Measurements from ENCODE around the gene CCDC184. TPM values are rescaled to one million over a fixed set of nuclear protein-coding genes. Genes with fewer than 3 reads are reported as not detected.

The CCDC184 gene
- total RNA-seq, 1 experiment from 2014 or later, result 1.4 TPM

DNA sequence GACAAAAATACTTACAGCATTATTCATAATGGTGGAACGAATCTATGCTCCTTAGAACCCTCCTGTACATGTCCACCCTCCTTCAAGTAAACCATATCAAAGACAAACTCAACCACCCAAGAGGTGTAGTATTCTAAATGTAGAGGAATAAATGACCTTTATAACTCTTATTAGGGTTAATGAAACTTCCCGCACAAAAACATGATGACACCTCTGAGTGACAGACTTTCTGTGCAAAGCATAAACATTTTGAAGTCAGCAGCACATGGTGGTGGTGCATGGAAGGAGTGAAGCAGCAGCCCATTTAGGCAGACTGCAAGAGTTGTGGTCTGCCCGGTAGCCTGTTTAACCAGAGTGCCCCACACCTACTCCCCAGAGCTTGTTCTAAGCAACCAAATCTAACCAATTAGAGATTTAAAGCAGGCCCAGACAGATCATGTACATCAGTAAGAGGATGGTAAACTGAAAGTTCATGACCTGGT lies 25.5 kb upstream of the CCDC184 start (continued):
- TF ChIP-seq, protein P1, sequence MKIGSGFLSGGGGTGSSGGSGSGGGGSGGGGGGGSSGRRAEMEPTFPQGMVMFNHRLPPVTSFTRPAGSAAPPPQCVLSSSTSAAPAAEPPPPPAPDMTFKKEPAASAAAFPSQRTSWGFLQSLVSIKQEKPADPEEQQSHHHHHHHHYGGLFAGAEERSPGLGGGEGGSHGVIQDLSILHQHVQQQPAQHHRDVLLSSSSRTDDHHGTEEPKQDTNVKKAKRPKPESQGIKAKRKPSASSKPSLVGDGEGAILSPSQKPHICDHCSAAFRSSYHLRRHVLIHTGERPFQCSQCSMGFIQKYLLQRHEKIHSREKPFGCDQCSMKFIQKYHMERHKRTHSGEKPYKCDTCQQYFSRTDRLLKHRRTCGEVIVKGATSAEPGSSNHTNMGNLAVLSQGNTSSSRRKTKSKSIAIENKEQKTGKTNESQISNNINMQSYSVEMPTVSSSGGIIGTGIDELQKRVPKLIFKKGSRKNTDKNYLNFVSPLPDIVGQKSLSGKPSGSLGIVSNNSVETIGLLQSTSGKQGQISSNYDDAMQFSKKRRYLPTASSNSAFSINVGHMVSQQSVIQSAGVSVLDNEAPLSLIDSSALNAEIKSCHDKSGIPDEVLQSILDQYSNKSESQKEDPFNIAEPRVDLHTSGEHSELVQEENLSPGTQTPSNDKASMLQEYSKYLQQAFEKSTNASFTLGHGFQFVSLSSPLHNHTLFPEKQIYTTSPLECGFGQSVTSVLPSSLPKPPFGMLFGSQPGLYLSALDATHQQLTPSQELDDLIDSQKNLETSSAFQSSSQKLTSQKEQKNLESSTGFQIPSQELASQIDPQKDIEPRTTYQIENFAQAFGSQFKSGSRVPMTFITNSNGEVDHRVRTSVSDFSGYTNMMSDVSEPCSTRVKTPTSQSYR (CRISPR knock-in tag; IDR thresholded peaks at IDR 0.05), result no peak
- TF ChIP-seq, protein P2, sequence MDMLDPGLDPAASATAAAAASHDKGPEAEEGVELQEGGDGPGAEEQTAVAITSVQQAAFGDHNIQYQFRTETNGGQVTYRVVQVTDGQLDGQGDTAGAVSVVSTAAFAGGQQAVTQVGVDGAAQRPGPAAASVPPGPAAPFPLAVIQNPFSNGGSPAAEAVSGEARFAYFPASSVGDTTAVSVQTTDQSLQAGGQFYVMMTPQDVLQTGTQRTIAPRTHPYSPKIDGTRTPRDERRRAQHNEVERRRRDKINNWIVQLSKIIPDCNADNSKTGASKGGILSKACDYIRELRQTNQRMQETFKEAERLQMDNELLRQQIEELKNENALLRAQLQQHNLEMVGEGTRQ (CRISPR knock-in tag; IDR thresholded peaks at IDR 0.05), result no peak
- TF ChIP-seq GTF2I (CRISPR knock-in tag; conservative IDR thresholded peaks at IDR 0.05), result no peak

DNA sequence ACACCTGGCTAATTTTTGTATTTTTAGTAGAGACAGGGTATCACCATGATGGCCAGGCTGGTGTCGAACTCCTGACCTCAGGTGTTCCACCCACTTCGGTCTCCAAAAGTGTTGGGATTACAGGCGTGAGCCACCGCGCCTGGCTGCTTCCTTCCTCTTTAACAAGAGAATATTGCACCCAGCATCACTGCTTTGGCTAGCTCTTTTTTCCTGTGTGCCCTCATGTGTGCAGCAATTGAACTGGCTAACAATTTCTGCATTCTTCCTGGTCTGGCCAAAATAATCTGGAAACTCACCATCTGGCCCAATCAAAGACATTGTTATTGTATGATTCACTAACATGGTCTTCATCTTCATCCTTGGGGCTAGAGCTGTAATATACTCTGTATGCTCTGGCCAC lies 23.4 kb upstream of the CCDC184 start:
- no peak overlapping the region for H3K4me3 Mint-ChIP-seq
- no peak for ATAC-seq
- POLR2A ChIA-PET, result interaction anchor here (0.7 kb wide), 1 partner anchor 255 kb away, joined by 3 read pairs; the partner anchor contains the start of gene VDR
- H3K4me1 Mint-ChIP-seq, result peaks cover 14% of the 10 kb centered on the region
- no peaks in the 10 kb centered on the region; the same call in none of the 2 replicates for H3K27me3 Mint-ChIP-seq (ENCODE audit: low read depth)
- no peaks in the 10 kb centered on the region for H3K9me3 Mint-ChIP-seq
- H3K36me3 Mint-ChIP-seq, result no peaks in the 10 kb centered on the region
- TF ChIP-seq ZBTB21 (CRISPR knock-in tag; IDR thresholded peaks at IDR 0.05; ENCODE audit: borderline replicate concordance) (no peak), NFE2L1 (CRISPR knock-in tag; IDR thresholded peaks at IDR 0.05) (no peak), HMGA2 (CRISPR knock-in tag; IDR thresholded peaks at IDR 0.05) (no peak), ETV6 (CRISPR knock-in tag; IDR thresholded peaks at IDR 0.05) (no peak), TP53 (CRISPR knock-in tag; IDR thresholded peaks at IDR 0.05) (no peak), NR3C1 (CRISPR knock-in tag; conservative IDR thresholded peaks at IDR 0.05; ENCODE audit: low read depth) (no peak), SOX15 (CRISPR knock-in tag; IDR thresholded peaks at IDR 0.05) (no peak)
- TF ChIP-seq, protein P3, sequence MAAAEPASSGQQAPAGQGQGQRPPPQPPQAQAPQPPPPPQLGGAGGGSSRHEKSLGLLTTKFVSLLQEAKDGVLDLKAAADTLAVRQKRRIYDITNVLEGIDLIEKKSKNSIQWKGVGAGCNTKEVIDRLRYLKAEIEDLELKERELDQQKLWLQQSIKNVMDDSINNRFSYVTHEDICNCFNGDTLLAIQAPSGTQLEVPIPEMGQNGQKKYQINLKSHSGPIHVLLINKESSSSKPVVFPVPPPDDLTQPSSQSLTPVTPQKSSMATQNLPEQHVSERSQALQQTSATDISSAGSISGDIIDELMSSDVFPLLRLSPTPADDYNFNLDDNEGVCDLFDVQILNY (CRISPR knock-in tag; IDR thresholded peaks at IDR 0.05), result no peak
- TF ChIP-seq, protein P1 (CRISPR knock-in tag; IDR thresholded peaks at IDR 0.05), result no peak
- TF ChIP-seq, protein P4, sequence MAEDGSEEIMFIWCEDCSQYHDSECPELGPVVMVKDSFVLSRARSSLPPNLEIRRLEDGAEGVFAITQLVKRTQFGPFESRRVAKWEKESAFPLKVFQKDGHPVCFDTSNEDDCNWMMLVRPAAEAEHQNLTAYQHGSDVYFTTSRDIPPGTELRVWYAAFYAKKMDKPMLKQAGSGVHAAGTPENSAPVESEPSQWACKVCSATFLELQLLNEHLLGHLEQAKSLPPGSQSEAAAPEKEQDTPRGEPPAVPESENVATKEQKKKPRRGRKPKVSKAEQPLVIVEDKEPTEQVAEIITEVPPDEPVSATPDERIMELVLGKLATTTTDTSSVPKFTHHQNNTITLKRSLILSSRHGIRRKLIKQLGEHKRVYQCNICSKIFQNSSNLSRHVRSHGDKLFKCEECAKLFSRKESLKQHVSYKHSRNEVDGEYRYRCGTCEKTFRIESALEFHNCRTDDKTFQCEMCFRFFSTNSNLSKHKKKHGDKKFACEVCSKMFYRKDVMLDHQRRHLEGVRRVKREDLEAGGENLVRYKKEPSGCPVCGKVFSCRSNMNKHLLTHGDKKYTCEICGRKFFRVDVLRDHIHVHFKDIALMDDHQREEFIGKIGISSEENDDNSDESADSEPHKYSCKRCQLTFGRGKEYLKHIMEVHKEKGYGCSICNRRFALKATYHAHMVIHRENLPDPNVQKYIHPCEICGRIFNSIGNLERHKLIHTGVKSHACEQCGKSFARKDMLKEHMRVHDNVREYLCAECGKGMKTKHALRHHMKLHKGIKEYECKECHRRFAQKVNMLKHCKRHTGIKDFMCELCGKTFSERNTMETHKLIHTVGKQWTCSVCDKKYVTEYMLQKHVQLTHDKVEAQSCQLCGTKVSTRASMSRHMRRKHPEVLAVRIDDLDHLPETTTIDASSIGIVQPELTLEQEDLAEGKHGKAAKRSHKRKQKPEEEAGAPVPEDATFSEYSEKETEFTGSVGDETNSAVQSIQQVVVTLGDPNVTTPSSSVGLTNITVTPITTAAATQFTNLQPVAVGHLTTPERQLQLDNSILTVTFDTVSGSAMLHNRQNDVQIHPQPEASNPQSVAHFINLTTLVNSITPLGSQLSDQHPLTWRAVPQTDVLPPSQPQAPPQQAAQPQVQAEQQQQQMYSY (CRISPR knock-in tag; IDR thresholded peaks at IDR 0.05), result no peak
- CTCF ChIA-PET, result interaction anchor here (0.8 to 1.4 kb wide), 2 partner anchors 129 to 196 kb away, joined by 3 read pairs; partner anchors contain the start of gene TMEM106C
- DNase-seq (ENCODE audit: low spot score), result no peak
- H3K27ac Mint-ChIP-seq, result no peak overlapping the region

DNA sequence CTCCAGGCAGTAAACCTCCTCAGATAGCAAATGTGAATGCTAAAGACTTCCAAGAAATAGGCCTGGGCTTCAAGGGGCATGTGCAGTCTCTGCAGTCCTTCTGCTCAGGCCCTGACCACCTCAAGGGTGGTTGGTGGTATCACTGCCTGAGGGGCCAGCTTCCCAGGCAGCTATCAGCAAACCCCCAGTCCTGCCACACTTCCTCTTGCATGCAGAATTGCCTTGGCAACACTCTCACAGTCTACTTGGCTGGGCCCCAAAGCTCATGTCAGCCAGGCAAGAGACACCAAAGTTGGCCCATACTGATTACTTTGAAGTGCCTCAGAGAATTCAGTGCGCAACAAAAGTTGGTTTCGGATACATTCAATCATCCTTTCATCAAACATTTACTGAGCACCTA lies 22.6 kb upstream of the CCDC184 start:
- ChIA-PET CTCF (no interaction called here), POLR2A (no interaction called here)
- DNase-seq (ENCODE audit: low spot score) (no peak), ATAC-seq (no peak)
- Mint-ChIP-seq H3K9me3 (no peaks in the 10 kb centered on the region), H3K36me3 (no peaks in the 10 kb centered on the region), H3K27ac (no peak overlapping the region), H3K4me1 (peaks cover 14% of the 10 kb centered on the region), H3K4me3 (no peak overlapping the region), H3K27me3 (ENCODE audit: low read depth) (peaks cover 3% of the 10 kb centered on the region)
- no peak for TF ChIP-seq ZNF219 (CRISPR knock-in tag; IDR thresholded peaks at IDR 0.05; ENCODE audit: borderline replicate concordance)
- TF ChIP-seq, protein P5, sequence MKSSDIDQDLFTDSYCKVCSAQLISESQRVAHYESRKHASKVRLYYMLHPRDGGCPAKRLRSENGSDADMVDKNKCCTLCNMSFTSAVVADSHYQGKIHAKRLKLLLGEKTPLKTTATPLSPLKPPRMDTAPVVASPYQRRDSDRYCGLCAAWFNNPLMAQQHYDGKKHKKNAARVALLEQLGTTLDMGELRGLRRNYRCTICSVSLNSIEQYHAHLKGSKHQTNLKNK (CRISPR knock-in tag; IDR thresholded peaks at IDR 0.05), result no peak
- TF ChIP-seq ELF4 (CRISPR knock-in tag; IDR thresholded peaks at IDR 0.05; ENCODE audit: low read depth), result no peak
- no peak for TF ChIP-seq CREB1 (CRISPR knock-in tag; IDR thresholded peaks at IDR 0.05)
- TF ChIP-seq, protein P6, sequence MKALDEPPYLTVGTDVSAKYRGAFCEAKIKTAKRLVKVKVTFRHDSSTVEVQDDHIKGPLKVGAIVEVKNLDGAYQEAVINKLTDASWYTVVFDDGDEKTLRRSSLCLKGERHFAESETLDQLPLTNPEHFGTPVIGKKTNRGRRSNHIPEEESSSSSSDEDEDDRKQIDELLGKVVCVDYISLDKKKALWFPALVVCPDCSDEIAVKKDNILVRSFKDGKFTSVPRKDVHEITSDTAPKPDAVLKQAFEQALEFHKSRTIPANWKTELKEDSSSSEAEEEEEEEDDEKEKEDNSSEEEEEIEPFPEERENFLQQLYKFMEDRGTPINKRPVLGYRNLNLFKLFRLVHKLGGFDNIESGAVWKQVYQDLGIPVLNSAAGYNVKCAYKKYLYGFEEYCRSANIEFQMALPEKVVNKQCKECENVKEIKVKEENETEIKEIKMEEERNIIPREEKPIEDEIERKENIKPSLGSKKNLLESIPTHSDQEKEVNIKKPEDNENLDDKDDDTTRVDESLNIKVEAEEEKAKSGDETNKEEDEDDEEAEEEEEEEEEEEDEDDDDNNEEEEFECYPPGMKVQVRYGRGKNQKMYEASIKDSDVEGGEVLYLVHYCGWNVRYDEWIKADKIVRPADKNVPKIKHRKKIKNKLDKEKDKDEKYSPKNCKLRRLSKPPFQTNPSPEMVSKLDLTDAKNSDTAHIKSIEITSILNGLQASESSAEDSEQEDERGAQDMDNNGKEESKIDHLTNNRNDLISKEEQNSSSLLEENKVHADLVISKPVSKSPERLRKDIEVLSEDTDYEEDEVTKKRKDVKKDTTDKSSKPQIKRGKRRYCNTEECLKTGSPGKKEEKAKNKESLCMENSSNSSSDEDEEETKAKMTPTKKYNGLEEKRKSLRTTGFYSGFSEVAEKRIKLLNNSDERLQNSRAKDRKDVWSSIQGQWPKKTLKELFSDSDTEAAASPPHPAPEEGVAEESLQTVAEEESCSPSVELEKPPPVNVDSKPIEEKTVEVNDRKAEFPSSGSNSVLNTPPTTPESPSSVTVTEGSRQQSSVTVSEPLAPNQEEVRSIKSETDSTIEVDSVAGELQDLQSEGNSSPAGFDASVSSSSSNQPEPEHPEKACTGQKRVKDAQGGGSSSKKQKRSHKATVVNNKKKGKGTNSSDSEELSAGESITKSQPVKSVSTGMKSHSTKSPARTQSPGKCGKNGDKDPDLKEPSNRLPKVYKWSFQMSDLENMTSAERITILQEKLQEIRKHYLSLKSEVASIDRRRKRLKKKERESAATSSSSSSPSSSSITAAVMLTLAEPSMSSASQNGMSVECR (CRISPR knock-in tag; IDR thresholded peaks at IDR 0.05; ENCODE audit: borderline replicate concordance), result no peak

Data from WTC11 (cell line).